Activated CD8-positive, alpha-beta T cell treated with anti-CD3 and anti-CD28 coated beads, Interleukin-2, amount 10 ng/mL, durations not matched to agents 7 days and 5 days (primary cell): Measurements from ENCODE around the gene AGPAT4. TPM values are rescaled to one million over a fixed set of nuclear protein-coding genes. Genes with fewer than 3 reads are reported as not detected.

Source experiments
- ATAC-seq: fragments of 150-1000 bp; cut with Tn5 transposase; one replicate; pipeline ENCODE4 v1.10.0; 2021; ENCODE audit warnings: moderate library complexity
- CTCF ChIA-PET: fragments of 350-600 bp; sonication (Branson Sonifier 250); formaldehyde crosslinking; loops from one replicate; lab custom pipeline; 2021; ENCODE audit warnings: antibody characterized with exemption; lab: Charles Lee
- POLR2A ChIA-PET: fragments of 350-600 bp; sonication (Branson Sonifier 250); formaldehyde crosslinking; loops from one replicate; lab custom pipeline; 2021; ENCODE audit warnings: antibody characterized with exemption; lab: Charles Lee
- DNase-seq: peaks from one replicate; pipeline ENCODE4 v3.0.0-alpha.2; 2020
- H3K27ac Mint-ChIP-seq: one replicate; pipeline ENCODE4 v1.8.0; 2021; ENCODE audit warnings: mild to moderate bottlenecking, mixed read lengths
- H3K27me3 Mint-ChIP-seq: one replicate; pipeline ENCODE4 v1.8.0; 2021; ENCODE audit warnings: low read depth, mixed read lengths
- H3K36me3 Mint-ChIP-seq: one replicate; pipeline ENCODE4 v1.8.0; 2021; ENCODE audit warnings: low read depth, mixed read lengths
- H3K4me1 Mint-ChIP-seq: one replicate; pipeline ENCODE4 v1.8.0; 2021; ENCODE audit warnings: low read depth, mixed read lengths
- H3K4me3 Mint-ChIP-seq: one replicate; pipeline ENCODE4 v1.8.0; 2021; ENCODE audit warnings: mild to moderate bottlenecking, mixed read lengths
- H3K9me3 Mint-ChIP-seq: one replicate; pipeline ENCODE4 v1.8.0; 2022; ENCODE audit warnings: mixed read lengths; ENCODE audit not compliant: insufficient read depth
- total RNA-seq, 2 experiments: library from RNA; stranded (reverse); gene quantifications; one replicate each; pipeline ENCODE4 v1.2.3, GENCODE V29; 2021

AGPAT4 gene
- total RNA-seq, 2 experiments from 2014 or later: 4.0 to 4.3 TPM

- H3K27ac Mint-ChIP-seq: no peak overlapping the region
- H3K9me3 Mint-ChIP-seq: no peaks in the 10 kb centered on the region
- H3K27me3 Mint-ChIP-seq: peaks cover 27% of the 10 kb centered on the region
- DNase-seq (no peak), ATAC-seq (no peak)
- no peaks in the 10 kb centered on the region for H3K36me3 Mint-ChIP-seq
- H3K4me1 Mint-ChIP-seq: peaks cover 18% of the 10 kb centered on the region
- H3K4me3 Mint-ChIP-seq: no peak overlapping the region
- ChIA-PET CTCF (interaction anchor here (1.7 kb wide), 1 partner anchor 94 kb away, joined by 5 read pairs; no protein-coding TSS in a partner anchor), POLR2A (no interaction called here)
Observed at GRCh38 chr6:161276605-161277155, 2.8 kb upstream of the AGPAT4 start.

GRCh38 chr6:161274898-161275297 is 1.0 kb upstream of the AGPAT4 start:
- CTCF ChIA-PET: no interaction called here
- Mint-ChIP-seq H3K9me3 (no peaks in the 10 kb centered on the region), H3K27me3 (peaks cover 16% of the 10 kb centered on the region), H3K27ac (peak overlapping the region; percentile 21), H3K4me1 (peaks cover 18% of the 10 kb centered on the region), H3K4me3 (no peak overlapping the region), H3K36me3 (no peaks in the 10 kb centered on the region)
- POLR2A ChIA-PET: interaction anchor here (1.2 kb wide), 1 partner anchor 12 kb away, joined by 4 read pairs; no protein-coding TSS in a partner anchor
- ATAC-seq (no peak), DNase-seq (no peak)

GRCh38 chr6:161274488-161274858 is 612 bp upstream of the AGPAT4 start:
- DNase-seq (no peak), ATAC-seq (peak; percentile 6)
- H3K9me3 Mint-ChIP-seq: no peaks in the 10 kb centered on the region
- peaks cover 12% of the 10 kb centered on the region for H3K27me3 Mint-ChIP-seq
- peak overlapping the region; percentile 93 for H3K27ac Mint-ChIP-seq
- H3K36me3 Mint-ChIP-seq: no peaks in the 10 kb centered on the region
- ChIA-PET CTCF (interaction anchor here (0.8 to 1.2 kb wide), 2 partner anchors 31 to 343 kb away, joined by 3 read pairs; no protein-coding TSS in a partner anchor), POLR2A (interaction anchor here (0.8 to 1.2 kb wide), 4 partner anchors 10 to 48 kb away, joined by 3 to 9 read pairs (median 4); no protein-coding TSS in a partner anchor)
- peaks cover 18% of the 10 kb centered on the region for H3K4me1 Mint-ChIP-seq
- H3K4me3 Mint-ChIP-seq: peak overlapping the region; percentile 79

GRCh38 chr6:161273274-161273751 is 548 bp downstream of the AGPAT4 start:
- H3K36me3 Mint-ChIP-seq: no peaks in the 10 kb centered on the region
- peak; percentile 40 for ATAC-seq
- H3K4me1 Mint-ChIP-seq: peaks cover 18% of the 10 kb centered on the region
- H3K27me3 Mint-ChIP-seq: peaks cover 12% of the 10 kb centered on the region
- peak overlapping the region; percentile 93 for H3K27ac Mint-ChIP-seq
- POLR2A ChIA-PET: interaction anchor here (0.6 to 1.0 kb wide), 3 partner anchors 30 to 1560 kb away, joined by 3 to 9 read pairs (median 4); no protein-coding TSS in a partner anchor
- DNase-seq: peak; percentile 60
- CTCF ChIA-PET: interaction anchor here (1.2 to 1.3 kb wide), 2 partner anchors 30 to 98 kb away, joined by 3 read pairs; no protein-coding TSS in a partner anchor
- H3K9me3 Mint-ChIP-seq: no peaks in the 10 kb centered on the region
- peak overlapping the region; percentile 79 for H3K4me3 Mint-ChIP-seq

GRCh38 chr6:161272635-161273273 is 1.1 kb downstream of the AGPAT4 start:
- peaks cover 18% of the 10 kb centered on the region for H3K4me1 Mint-ChIP-seq
- peak overlapping the region; percentile 93 for H3K27ac Mint-ChIP-seq
- H3K9me3 Mint-ChIP-seq: no peaks in the 10 kb centered on the region
- no peaks in the 10 kb centered on the region for H3K36me3 Mint-ChIP-seq
- ChIA-PET POLR2A (no interaction called here), CTCF (interaction anchor here (1.3 kb wide), 1 partner anchor 98 kb away, joined by 3 read pairs; no protein-coding TSS in a partner anchor)
- peaks cover 12% of the 10 kb centered on the region for H3K27me3 Mint-ChIP-seq
- ATAC-seq: no peak
- H3K4me3 Mint-ChIP-seq: peak overlapping the region; percentile 79
- DNase-seq: no peak

GRCh38 chr6:161271343-161272030 is 2.4 kb downstream of the AGPAT4 start:
- no peaks in the 10 kb centered on the region for H3K9me3 Mint-ChIP-seq
- no peaks in the 10 kb centered on the region for H3K36me3 Mint-ChIP-seq
- DNase-seq (no peak), ATAC-seq (no peak)
- H3K4me3 Mint-ChIP-seq: no peak overlapping the region
- H3K27ac Mint-ChIP-seq: no peak overlapping the region
- H3K27me3 Mint-ChIP-seq: peaks cover 9% of the 10 kb centered on the region
- ChIA-PET POLR2A (no interaction called here), CTCF (no interaction called here)
- peaks cover 18% of the 10 kb centered on the region for H3K4me1 Mint-ChIP-seq

GRCh38 chr6:161270116-161270515 is 3.7 kb downstream of the AGPAT4 start:
- POLR2A ChIA-PET: no interaction called here
- no peak overlapping the region for H3K4me3 Mint-ChIP-seq

GRCh38 chr6:161269310-161269709 is 4.6 kb downstream of the AGPAT4 start:
- H3K27ac Mint-ChIP-seq: no peak overlapping the region
- ATAC-seq: no peak
- peaks cover 2% of the 10 kb centered on the region for H3K27me3 Mint-ChIP-seq
- ChIA-PET POLR2A (no interaction called here), CTCF (no interaction called here)
- no peak for DNase-seq
- no peak overlapping the region for H3K4me3 Mint-ChIP-seq
- peaks cover 15% of the 10 kb centered on the region for H3K4me1 Mint-ChIP-seq
- no peaks in the 10 kb centered on the region for H3K9me3 Mint-ChIP-seq
- H3K36me3 Mint-ChIP-seq: no peaks in the 10 kb centered on the region

More at GRCh38 chr6:161270116-161270515, 3.7 kb downstream of the AGPAT4 start:
- DNase-seq (no peak), ATAC-seq (no peak)
- H3K36me3 Mint-ChIP-seq: no peaks in the 10 kb centered on the region
- H3K4me1 Mint-ChIP-seq: peaks cover 18% of the 10 kb centered on the region
- no peaks in the 10 kb centered on the region for H3K9me3 Mint-ChIP-seq
- peaks cover 4% of the 10 kb centered on the region for H3K27me3 Mint-ChIP-seq
- CTCF ChIA-PET: no interaction called here
- H3K27ac Mint-ChIP-seq: no peak overlapping the region

- ATAC-seq (no peak), DNase-seq (no peak)
- peaks cover 2% of the 10 kb centered on the region for H3K27me3 Mint-ChIP-seq
- no peaks in the 10 kb centered on the region for H3K9me3 Mint-ChIP-seq
- peaks cover 11% of the 10 kb centered on the region for H3K4me1 Mint-ChIP-seq
- H3K36me3 Mint-ChIP-seq: no peaks in the 10 kb centered on the region
- ChIA-PET CTCF (no interaction called here), POLR2A (no interaction called here)
- H3K4me3 Mint-ChIP-seq: no peak overlapping the region
- no peak overlapping the region for H3K27ac Mint-ChIP-seq
Observed at GRCh38 chr6:161268531-161269210, 5.2 kb downstream of the AGPAT4 start.

GRCh38 chr6:161266513-161267230 is 7.2 kb downstream of the AGPAT4 start:
- DNase-seq (no peak), ATAC-seq (no peak)
- no peak overlapping the region for H3K27ac Mint-ChIP-seq
- POLR2A ChIA-PET: no interaction called here
- H3K4me3 Mint-ChIP-seq: no peak overlapping the region
- no peaks in the 10 kb centered on the region for H3K27me3 Mint-ChIP-seq
- CTCF ChIA-PET: interaction anchor here (0.8 kb wide), 1 partner anchor 9 kb away, joined by 3 read pairs; no protein-coding TSS in a partner anchor
- no peaks in the 10 kb centered on the region for H3K36me3 Mint-ChIP-seq
- H3K4me1 Mint-ChIP-seq: no peaks in the 10 kb centered on the region
- no peaks in the 10 kb centered on the region for H3K9me3 Mint-ChIP-seq

- Mint-ChIP-seq H3K27me3 (no peaks in the 10 kb centered on the region), H3K4me1 (no peaks in the 10 kb centered on the region), H3K4me3 (no peak overlapping the region), H3K27ac (no peak overlapping the region), H3K9me3 (no peaks in the 10 kb centered on the region), H3K36me3 (no peaks in the 10 kb centered on the region)
- POLR2A ChIA-PET: no interaction called here
- ATAC-seq (no peak), DNase-seq (no peak)
- CTCF ChIA-PET: no interaction called here
Observed at GRCh38 chr6:161265975-161266374, 7.9 kb downstream of the AGPAT4 start.
